Measurements from ENCODE around the gene TEX9.

TEX9 gene

GRCh38 chr15:56456229-56456628 lies 91.0 kb downstream of the TEX9 start:
- DNase-seq: no peak

DNA sequence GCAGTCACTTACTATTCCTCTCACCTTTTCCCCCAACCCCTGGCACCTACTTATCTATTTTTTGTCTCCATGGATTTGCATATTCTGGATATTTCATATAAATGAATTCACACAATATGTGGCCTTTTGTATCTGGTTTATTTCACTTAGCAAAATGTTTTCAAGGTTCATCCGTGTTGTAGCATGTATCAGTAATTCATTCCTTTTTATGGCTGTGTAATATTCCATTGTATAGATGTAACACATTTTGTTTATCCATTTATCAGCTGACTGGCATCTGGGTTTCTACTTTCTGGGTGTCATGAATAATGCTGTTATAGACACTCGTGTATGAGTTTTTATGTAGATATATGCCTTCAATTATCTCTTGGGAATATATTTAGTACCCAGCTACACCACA lies 93.9 kb downstream of the TEX9 start:
- no peak for DNase-seq

- DNase-seq: peak; percentile 36 to 44
These were observed 94.8 kb downstream of the TEX9 start for GRCh38 chr15:56460071-56460470.

DNA sequence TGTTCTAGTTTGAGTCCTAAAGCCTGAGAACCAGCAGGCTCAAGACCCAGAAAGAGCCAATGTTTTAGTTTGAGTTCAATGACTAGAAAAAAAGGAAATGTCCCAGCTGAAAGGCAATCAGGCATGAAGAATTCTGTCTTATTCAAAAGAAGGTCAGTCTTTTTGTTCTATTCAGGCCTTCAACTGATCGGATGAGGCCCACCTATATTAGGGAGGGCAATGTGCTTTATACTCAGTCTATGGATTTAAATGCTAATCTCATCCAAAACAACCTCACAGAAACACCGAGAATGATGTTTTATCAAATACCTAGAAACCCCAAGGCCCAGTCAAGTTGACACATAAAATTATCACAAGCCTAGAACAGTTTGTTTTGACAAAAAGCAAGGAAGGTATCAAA lies 95.7 kb downstream of the TEX9 start:
- no peak for DNase-seq

- DNase-seq: peak; percentile 97 to 98
These were observed 99.8 kb downstream of the TEX9 start, which contains the start of gene MNS1 for GRCh38 chr15:56464893-56465520. TSS of gene MNS1 (minus strand) at chr15:56465137. CDS start at chr15:56464972, 165 bp downstream.

DNA sequence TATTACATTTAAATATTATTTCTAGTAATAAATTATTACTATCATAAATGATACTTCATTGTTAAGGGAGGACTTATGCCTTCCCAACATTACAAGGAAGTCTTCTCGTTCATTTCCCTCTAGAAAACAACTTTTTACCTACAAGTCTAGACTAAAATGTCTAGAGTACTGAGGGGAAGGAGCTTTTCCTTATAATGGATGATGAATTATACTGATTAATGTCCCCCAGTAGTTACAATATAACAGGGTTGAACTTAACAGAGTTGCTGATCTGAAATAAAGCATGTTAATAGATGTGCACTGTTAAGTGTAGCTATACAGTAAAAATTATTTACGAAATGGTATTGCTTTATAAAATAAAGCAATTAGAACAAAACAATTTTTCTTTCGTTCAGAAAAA lies 102.4 kb downstream of the TEX9 start:
- DNase-seq: no peak

- peak; percentile 61 to 65 for DNase-seq
These were observed 103.2 kb downstream of the TEX9 start for GRCh38 chr15:56468401-56468800.

- DNase-seq: peak; percentile 22 to 35
These were observed 104.3 kb downstream of the TEX9 start for GRCh38 chr15:56469483-56469882.

- DNase-seq: no peak
These were observed 106.3 kb downstream of the TEX9 start for GRCh38 chr15:56471440-56472069.

GRCh38 chr15:56472278-56472677 lies 107.1 kb downstream of the TEX9 start:
- no peak for DNase-seq

GRCh38 chr15:56473017-56473416 lies 107.8 kb downstream of the TEX9 start:
- no peak for DNase-seq

DNA sequence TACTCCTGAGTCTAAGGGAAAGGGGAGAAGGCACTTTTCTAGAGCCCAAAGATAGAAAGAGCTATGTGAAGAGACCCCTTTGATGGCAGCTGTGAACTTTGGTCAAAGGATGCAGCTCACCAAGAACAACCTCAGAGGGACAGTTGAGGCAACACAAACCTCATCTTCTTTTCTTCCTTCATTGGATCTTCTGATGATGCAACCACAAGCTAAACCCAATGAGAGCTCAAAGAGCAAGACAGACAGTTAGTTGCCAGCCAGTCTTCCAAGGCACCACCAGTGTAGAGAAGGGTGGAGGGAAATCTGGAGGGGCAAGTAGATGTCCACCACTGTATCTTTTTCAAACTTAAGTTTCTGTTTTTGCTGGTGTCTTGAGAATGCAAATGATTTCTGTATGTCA lies 110.1 kb downstream of the TEX9 start:
- no peak for DNase-seq

Data from Kasumi-1 (cell line).